ENCODE data around the gene NEBL.

The NEBL gene

GRCh38 chr10:20795391-20795790, 101.7 kb downstream of the NEBL start (continued):
- TF ChIP-seq PRDM4 (tag by site-specific recombination; IDR thresholded peaks at IDR 0.05): no peak
- no peak for TF ChIP-seq ZNF335 (tag by site-specific recombination; conservative IDR thresholded peaks at IDR 0.05)
- TF ChIP-seq ZNF292 (tag by site-specific recombination; IDR thresholded peaks at IDR 0.05; ENCODE audit: borderline replicate concordance, low read depth): no peak
- no peak for TF ChIP-seq ZNF10 (tag by site-specific recombination; IDR thresholded peaks at IDR 0.05)
- no peak for TF ChIP-seq ZNF16 (tag by site-specific recombination; IDR thresholded peaks at IDR 0.05; ENCODE audit: low read depth)
- no peak for TF ChIP-seq ZNF529 (tag by site-specific recombination; IDR thresholded peaks at IDR 0.05; ENCODE audit: insufficient replicate concordance)
- TF ChIP-seq ZNF501 (tag by site-specific recombination; IDR thresholded peaks at IDR 0.05): no peak
- no peak for TF ChIP-seq ZNF560 (tag by site-specific recombination; IDR thresholded peaks at IDR 0.05; ENCODE audit: borderline replicate concordance)
- TF ChIP-seq BCL11B (tag by site-specific recombination; IDR thresholded peaks at IDR 0.05; ENCODE audit: low read depth): no peak
- no peak for TF ChIP-seq ZNF366 (tag by site-specific recombination; conservative IDR thresholded peaks at IDR 0.05)
- TF ChIP-seq SALL2 (tag by site-specific recombination; IDR thresholded peaks at IDR 0.05; ENCODE audit: borderline replicate concordance): no peak
- TF ChIP-seq ZNF350 (tag by site-specific recombination; IDR thresholded peaks at IDR 0.05): no peak

- ChIA-PET CTCF (no interaction called here), POLR2A (no interaction called here)
- H3K36me3 ChIP-seq (ENCODE audit: control insufficient read depth in 2 of 2, insufficient read depth in 1 of 2, low read length in 2 of 2): no peaks in the 10 kb centered on the region
- TF ChIP-seq ZNF423 (tag by site-specific recombination; IDR thresholded peaks at IDR 0.05) (no peak), YY2 (tag by site-specific recombination; IDR thresholded peaks at IDR 0.05) (no peak), ZNF791 (tag by site-specific recombination; IDR thresholded peaks at IDR 0.05) (no peak), IKZF3 (tag by site-specific recombination; IDR thresholded peaks at IDR 0.05) (no peak), AEBP2 (tag by site-specific recombination; IDR thresholded peaks at IDR 0.05; ENCODE audit: borderline replicate concordance) (no peak), ZBTB8A (tag by site-specific recombination; IDR thresholded peaks at IDR 0.05) (no peak), ZNF350 (tag by site-specific recombination; IDR thresholded peaks at IDR 0.05) (no peak), ZNF530 (tag by site-specific recombination; IDR thresholded peaks at IDR 0.05; ENCODE audit: low read depth) (no peak), PRDM4 (tag by site-specific recombination; IDR thresholded peaks at IDR 0.05) (no peak), ZNF837 (tag by site-specific recombination; IDR thresholded peaks at IDR 0.05) (no peak), ZNF596 (tag by site-specific recombination; IDR thresholded peaks at IDR 0.05) (no peak), ZNF169 (tag by site-specific recombination; IDR thresholded peaks at IDR 0.05) (no peak), SP3 (tag by site-specific recombination; IDR thresholded peaks at IDR 0.05) (no peak), ZNF571 (tag by site-specific recombination; IDR thresholded peaks at IDR 0.05) (no peak), ZNF704 (tag by site-specific recombination; IDR thresholded peaks at IDR 0.05) (no peak), ZFP69B (tag by site-specific recombination; IDR thresholded peaks at IDR 0.05) (no peak), PBX3 (CRISPR knock-in tag; IDR thresholded peaks at IDR 0.05) (no peak)
- no peak overlapping the region for H3K4me3 ChIP-seq (ENCODE audit: low read depth, low read length)
- H3K4me1 ChIP-seq (ENCODE audit: control insufficient read depth, insufficient read depth, low read length): no peaks in the 10 kb centered on the region
- H3K27ac ChIP-seq (ENCODE audit: extremely low read depth, low read depth, low read length): no peak overlapping the region
- no peaks in the 10 kb centered on the region for H3K9me3 ChIP-seq (ENCODE audit: control insufficient read depth, insufficient read depth, low read depth, low read length)
These were observed 111.9 kb downstream of the NEBL start for GRCh38 chr10:20785174-20785573.

Measured in HEK293 (cell line).